Stimulated activated naive CD8-positive, alpha-beta T cell treated with anti-CD3 and anti-CD28 coated beads, Interleukin-15, amount 100 ng/mL, for 72 hours (primary cell): ENCODE results near the gene SCFD1.
"Not testable (repeated sequence)": the region's sequence is repeated elsewhere in the genome, so short reads cannot be mapped to it uniquely, and the experiment has no call there.

Experiments used
- ATAC-seq: fragments of 150-1000 bp; cut with Tn5 transposase; 2 replicates; pipeline ENCODE4 v1.10.0; 2021; ENCODE audit warnings: mild to moderate bottlenecking, moderate library complexity
- DNase-seq, 2 donors: peaks; one replicate each; pipeline ENCODE4 v3.0.0; 2021 to 2022
- H3K27ac Mint-ChIP-seq, 2 donors: one replicate each; pipeline ENCODE4 v1.8.0; 2022; ENCODE audit warnings: mild to moderate bottlenecking in 2 of 2, mixed read lengths in 2 of 2, moderate library complexity in 2 of 2
- H3K27me3 Mint-ChIP-seq: one replicate; pipeline ENCODE4 v1.8.0; 2022; ENCODE audit warnings: mixed read lengths
- H3K4me1 Mint-ChIP-seq: one replicate; pipeline ENCODE4 v1.8.0; 2022; ENCODE audit warnings: mild to moderate bottlenecking, mixed read lengths
- H3K4me3 Mint-ChIP-seq, 2 donors: one replicate each; pipeline ENCODE4 v1.8.0; 2022; ENCODE audit warnings: mild to moderate bottlenecking in 2 of 2, mixed read lengths in 2 of 2, moderate library complexity in 1 of 2
- H3K9me3 Mint-ChIP-seq, 2 donors: one replicate each; pipeline ENCODE4 v1.8.0; 2022; ENCODE audit warnings: mixed read lengths in 2 of 2

SCFD1 gene

GRCh38 chr14:30681752-30682355, 59.7 kb downstream of the SCFD1 start:
- Mint-ChIP-seq H3K4me1 (no peaks in the 10 kb centered on the region), H3K4me3 (no peak overlapping the region), H3K27me3 (no peaks in the 10 kb centered on the region), H3K27ac (no peak overlapping the region), H3K9me3 (peaks cover 0 to 4% of the 10 kb centered on the region in 2 donors)
- ATAC-seq (no peak), DNase-seq (no peak)

DNA sequence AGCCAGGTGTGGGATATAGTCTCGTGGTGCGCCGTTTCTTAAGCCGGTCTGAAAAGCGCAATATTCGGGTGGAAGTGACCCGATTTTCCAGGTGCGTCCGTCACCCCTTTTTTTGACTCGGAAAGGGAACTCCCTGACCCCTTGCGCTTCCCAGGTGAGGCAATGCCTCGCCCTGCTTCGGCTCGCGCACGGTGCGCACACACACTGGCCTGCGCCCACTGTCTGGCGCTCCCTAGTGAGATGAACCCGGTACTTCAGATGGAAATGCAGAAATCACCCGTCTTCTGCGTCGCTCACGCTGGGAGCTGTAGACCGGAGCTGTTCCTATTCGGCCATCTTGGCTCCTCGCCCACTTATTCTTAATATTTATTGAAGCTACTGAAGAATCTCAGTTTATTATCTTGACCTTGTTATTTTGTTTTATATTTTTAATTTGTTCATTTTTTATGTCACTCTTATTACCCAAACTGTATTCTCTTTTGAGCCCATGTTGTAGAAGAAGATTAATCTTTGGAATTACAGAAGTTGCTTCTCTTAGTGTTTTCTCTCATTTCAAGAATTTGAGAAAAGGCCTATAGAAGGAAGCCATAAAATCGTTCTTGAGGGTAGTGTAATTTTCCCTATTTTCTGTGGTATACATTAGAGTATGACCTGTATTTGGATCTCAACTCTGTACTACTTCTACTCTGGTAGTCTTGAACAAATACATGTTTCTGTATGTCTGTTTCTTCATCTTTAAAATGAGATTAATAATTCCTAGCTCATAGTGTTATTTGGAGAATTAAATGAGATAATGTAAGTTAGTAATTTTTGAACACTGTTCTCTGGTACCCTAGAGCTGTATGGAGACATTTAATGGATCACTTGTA, 68.6 kb downstream of the SCFD1 start:
- Mint-ChIP-seq H3K27ac (peak overlapping the region in 1 of 2 donors; percentile 89), H3K4me3 (peak overlapping the region; percentile 26 to 68)
- not testable (repeated sequence) for H3K9me3 Mint-ChIP-seq, H3K4me1 Mint-ChIP-seq, H3K27me3 Mint-ChIP-seq, ATAC-seq
- DNase-seq = peak; percentile 10 to 62

GRCh38 chr14:30691751-30692398, 69.8 kb downstream of the SCFD1 start:
- H3K27ac Mint-ChIP-seq = no peak overlapping the region

GRCh38 chr14:30692669-30693068, 70.5 kb downstream of the SCFD1 start:
- ATAC-seq (no peak), DNase-seq (no peak)
- Mint-ChIP-seq H3K4me1 (no peaks in the 10 kb centered on the region), H3K27ac (no peak overlapping the region), H3K9me3 (no peaks in the 10 kb centered on the region), H3K27me3 (no peaks in the 10 kb centered on the region), H3K4me3 (no peak overlapping the region)

More at GRCh38 chr14:30691751-30692398, 69.8 kb downstream of the SCFD1 start:
- DNase-seq (no peak), ATAC-seq (no peak)
- Mint-ChIP-seq H3K27me3 (no peaks in the 10 kb centered on the region), H3K9me3 (no peaks in the 10 kb centered on the region), H3K4me3 (peak overlapping the region in 1 of 2 donors; percentile 68), H3K4me1 (no peaks in the 10 kb centered on the region)

DNA sequence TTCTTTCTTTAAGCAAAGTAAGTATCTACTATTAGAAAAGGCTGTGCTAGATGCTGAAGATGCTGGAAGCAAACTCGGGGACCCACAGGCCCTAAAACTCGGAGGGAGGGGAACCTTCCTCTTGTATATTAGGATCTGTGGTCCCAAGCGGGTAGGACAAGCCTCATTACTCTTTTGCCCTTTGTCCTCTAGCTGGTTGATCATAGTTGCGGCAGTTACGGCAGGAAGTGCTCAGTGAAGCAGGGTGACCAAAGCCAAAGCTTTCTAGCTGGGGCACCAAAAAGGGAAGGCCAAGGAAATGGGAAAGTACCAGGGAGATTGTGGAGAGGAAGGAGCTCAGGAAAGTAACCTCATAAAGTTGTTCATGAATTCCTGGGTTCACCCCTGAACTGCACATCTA, 76.3 kb downstream of the SCFD1 start:
- ATAC-seq (no peak), DNase-seq (no peak)
- H3K27me3 Mint-ChIP-seq = no peaks in the 10 kb centered on the region
- H3K4me1 Mint-ChIP-seq = no peaks in the 10 kb centered on the region
- H3K4me3 Mint-ChIP-seq = no peak overlapping the region
- no peak overlapping the region for H3K27ac Mint-ChIP-seq
- no peaks in the 10 kb centered on the region for H3K9me3 Mint-ChIP-seq

- DNase-seq (no peak), ATAC-seq (no peak)
- Mint-ChIP-seq H3K4me1 (no peaks in the 10 kb centered on the region), H3K27me3 (no peaks in the 10 kb centered on the region), H3K9me3 (no peaks in the 10 kb centered on the region), H3K27ac (no peak overlapping the region), H3K4me3 (no peak overlapping the region)
These were observed 84.6 kb downstream of the SCFD1 start for GRCh38 chr14:30706704-30707103.

GRCh38 chr14:30708157-30708556, 86.0 kb downstream of the SCFD1 start:
- Mint-ChIP-seq H3K27ac (peak overlapping the region in 1 of 2 donors; percentile 82), H3K4me1 (no peaks in the 10 kb centered on the region), H3K9me3 (no peaks in the 10 kb centered on the region), H3K4me3 (no peak overlapping the region), H3K27me3 (no peaks in the 10 kb centered on the region)
- DNase-seq (no peak), ATAC-seq (no peak)

GRCh38 chr14:30709201-30709600, 87.1 kb downstream of the SCFD1 start:
- Mint-ChIP-seq H3K9me3 (no peaks in the 10 kb centered on the region), H3K4me1 (no peaks in the 10 kb centered on the region), H3K4me3 (no peak overlapping the region), H3K27me3 (no peaks in the 10 kb centered on the region), H3K27ac (no peak overlapping the region)
- ATAC-seq = no peak
- no peak for DNase-seq

- ATAC-seq = no peak
- Mint-ChIP-seq H3K9me3 (no peaks in the 10 kb centered on the region), H3K4me1 (no peaks in the 10 kb centered on the region), H3K4me3 (no peak overlapping the region), H3K27me3 (no peaks in the 10 kb centered on the region), H3K27ac (no peak overlapping the region)
- no peak for DNase-seq
These were observed 88.8 kb downstream of the SCFD1 start for GRCh38 chr14:30710876-30711275.

- Mint-ChIP-seq H3K4me1 (no peaks in the 10 kb centered on the region), H3K27ac (no peak overlapping the region), H3K27me3 (no peaks in the 10 kb centered on the region), H3K9me3 (no peaks in the 10 kb centered on the region), H3K4me3 (no peak overlapping the region)
- ATAC-seq = no peak
- no peak for DNase-seq
These were observed 97.0 kb downstream of the SCFD1 start for GRCh38 chr14:30719137-30719536.

GRCh38 chr14:30725763-30726162, 103.6 kb downstream of the SCFD1 start:
- Mint-ChIP-seq H3K27me3 (no peaks in the 10 kb centered on the region), H3K4me3 (no peak overlapping the region), H3K27ac (peak overlapping the region in 1 of 2 donors; percentile 92), H3K9me3 (peaks cover 0 to 14% of the 10 kb centered on the region in 2 donors), H3K4me1 (peaks cover 6% of the 10 kb centered on the region)
- DNase-seq = no peak
- ATAC-seq = no peak

GRCh38 chr14:30728471-30728870, 106.4 kb downstream of the SCFD1 start:
- no peak for ATAC-seq

GRCh38 chr14:30737916-30738315, 115.8 kb downstream of the SCFD1 start:
- ATAC-seq (no peak), DNase-seq (no peak)
- Mint-ChIP-seq H3K4me1 (no peaks in the 10 kb centered on the region), H3K9me3 (peaks cover 0 to 4% of the 10 kb centered on the region in 2 donors), H3K4me3 (no peak overlapping the region), H3K27me3 (no peaks in the 10 kb centered on the region), H3K27ac (peak overlapping the region in 1 of 2 donors; percentile 20)

More at GRCh38 chr14:30728471-30728870, 106.4 kb downstream of the SCFD1 start:
- no peak for DNase-seq
- no peak overlapping the region for H3K4me3 Mint-ChIP-seq
- H3K4me1 Mint-ChIP-seq = peaks cover 6% of the 10 kb centered on the region
- H3K27me3 Mint-ChIP-seq = no peaks in the 10 kb centered on the region
- peaks cover 0 to 14% of the 10 kb centered on the region in 2 donors for H3K9me3 Mint-ChIP-seq
- no peak overlapping the region for H3K27ac Mint-ChIP-seq

- DNase-seq = no peak
- no peaks in the 10 kb centered on the region for H3K27me3 Mint-ChIP-seq
- no peak for ATAC-seq
- no peak overlapping the region for H3K27ac Mint-ChIP-seq
- H3K9me3 Mint-ChIP-seq = peaks cover 0 to 6% of the 10 kb centered on the region in 2 donors
- no peaks in the 10 kb centered on the region for H3K4me1 Mint-ChIP-seq
- no peak overlapping the region for H3K4me3 Mint-ChIP-seq
These were observed 116.9 kb downstream of the SCFD1 start for GRCh38 chr14:30738978-30739377.

- H3K27me3 Mint-ChIP-seq = peaks cover 35% of the 10 kb centered on the region
- no peaks in the 10 kb centered on the region for H3K4me1 Mint-ChIP-seq
- H3K27ac Mint-ChIP-seq = no peak overlapping the region
- no peak for DNase-seq
- ATAC-seq = no peak
- H3K4me3 Mint-ChIP-seq = no peak overlapping the region
- H3K9me3 Mint-ChIP-seq = no peaks in the 10 kb centered on the region
These were observed 126.2 kb downstream of the SCFD1 start for GRCh38 chr14:30748343-30748742.
